ENCODE data around the gene C19orf25. TPM values are rescaled to one million over a fixed set of nuclear protein-coding genes. Genes with fewer than 3 reads are reported as not detected.

Gene C19orf25
- total and polyA plus RNA-seq, 5 donors from 2014 or later, result 33.4 to 64.0 (median 52.5) TPM

DNA sequence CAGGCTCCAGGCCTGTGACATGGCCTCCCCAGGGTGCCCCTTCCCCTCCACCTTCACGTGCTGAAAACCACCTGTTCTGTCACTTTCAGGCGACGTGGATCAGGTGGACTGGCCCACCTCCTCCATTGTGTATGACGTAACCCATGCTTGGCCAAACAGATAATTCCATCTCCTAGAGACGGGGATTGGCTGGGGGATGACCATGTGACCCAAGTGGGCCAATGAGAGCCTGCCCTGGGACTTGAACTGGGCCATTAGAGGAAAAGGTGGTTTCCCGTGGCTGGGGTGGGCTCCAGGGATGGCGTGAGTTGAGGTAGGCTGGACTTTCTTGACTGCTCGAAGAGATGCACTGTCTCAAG, 37.4 kb upstream of the C19orf25 start:
- Histone ChIP-seq H3K4me1 (ENCODE audit: control insufficient read depth, insufficient read depth, low read length, poor library complexity, severe bottlenecking) (peaks cover 17% of the 10 kb centered on the region), H3K27ac (ENCODE audit: insufficient read depth, low read length, poor library complexity, severe bottlenecking) (no peak overlapping the region), H3K9me3 (ENCODE audit: control insufficient read depth in 2 of 2, low read length in 2 of 2) (no peaks in the 10 kb centered on the region), H3K27me3 (ENCODE audit: control insufficient read depth, insufficient read depth, low read length) (no peaks in the 10 kb centered on the region), H3K36me3 (ENCODE audit: control insufficient read depth, insufficient read depth, low read length) (no peaks in the 10 kb centered on the region), H3K4me3 (ENCODE audit: low read depth, low read length) (no peak overlapping the region)
- Mint-ChIP-seq H3K27me3 (peaks cover 9% of the 10 kb centered on the region), H3K36me3 (no peaks in the 10 kb centered on the region), H3K4me3 (no peak overlapping the region), H3K27ac (no peak overlapping the region), H3K9me3 (peaks cover 0 to 1% (median 0%) of the 10 kb centered on the region in 7 donors), H3K4me1 (peaks cover 0 to 9% (median 3%) of the 10 kb centered on the region in 4 donors)
- no peak for ATAC-seq (ENCODE audit: low read depth in 2 of 2)
- DNase-seq, result no peak

- Histone ChIP-seq H3K4me1 (ENCODE audit: control insufficient read depth, insufficient read depth, low read length, poor library complexity, severe bottlenecking) (peaks cover 17% of the 10 kb centered on the region), H3K27me3 (ENCODE audit: control insufficient read depth, insufficient read depth, low read length) (no peaks in the 10 kb centered on the region), H3K27ac (ENCODE audit: insufficient read depth, low read length, poor library complexity, severe bottlenecking) (no peak overlapping the region), H3K36me3 (ENCODE audit: control insufficient read depth, insufficient read depth, low read length) (no peaks in the 10 kb centered on the region), H3K4me3 (ENCODE audit: low read depth, low read length) (no peak overlapping the region), H3K9me3 (ENCODE audit: control insufficient read depth in 2 of 2, low read length in 2 of 2) (no peaks in the 10 kb centered on the region)
- no peak for DNase-seq
- H3K4me3 Mint-ChIP-seq, result peak overlapping the region in 1 of 4 donors; percentile 58
- ATAC-seq (ENCODE audit: low read depth in 2 of 2), result no peak
- H3K9me3 Mint-ChIP-seq, result peaks cover 0 to 1% (median 0%) of the 10 kb centered on the region in 7 donors
- no peak overlapping the region for H3K27ac Mint-ChIP-seq
- H3K4me1 Mint-ChIP-seq, result peaks cover 0 to 15% (median 3%) of the 10 kb centered on the region in 4 donors
- peaks cover 8% of the 10 kb centered on the region for H3K27me3 Mint-ChIP-seq
- no peaks in the 10 kb centered on the region for H3K36me3 Mint-ChIP-seq
These were observed 36.1 kb upstream of the C19orf25 start for GRCh38 chr19:1514986-1515721.

GRCh38 chr19:1514295-1514661, 35.3 kb upstream of the C19orf25 start:
- Histone ChIP-seq H3K9me3 (ENCODE audit: control insufficient read depth in 2 of 2, low read length in 2 of 2) (no peaks in the 10 kb centered on the region), H3K27ac (ENCODE audit: insufficient read depth, low read length, poor library complexity, severe bottlenecking) (no peak overlapping the region), H3K36me3 (ENCODE audit: control insufficient read depth, insufficient read depth, low read length) (no peaks in the 10 kb centered on the region), H3K27me3 (ENCODE audit: control insufficient read depth, insufficient read depth, low read length) (no peaks in the 10 kb centered on the region), H3K4me3 (ENCODE audit: low read depth, low read length) (no peak overlapping the region), H3K4me1 (ENCODE audit: control insufficient read depth, insufficient read depth, low read length, poor library complexity, severe bottlenecking) (peaks cover 17% of the 10 kb centered on the region)
- H3K27me3 Mint-ChIP-seq, result peaks cover 13% of the 10 kb centered on the region
- no peak overlapping the region for H3K27ac Mint-ChIP-seq
- peaks cover 0 to 1% (median 0%) of the 10 kb centered on the region in 7 donors for H3K9me3 Mint-ChIP-seq
- H3K4me3 Mint-ChIP-seq, result no peak overlapping the region
- DNase-seq, result no peak
- peaks cover 0 to 21% (median 3%) of the 10 kb centered on the region in 4 donors for H3K4me1 Mint-ChIP-seq
- no peaks in the 10 kb centered on the region for H3K36me3 Mint-ChIP-seq
- ATAC-seq (ENCODE audit: low read depth in 2 of 2), result no peak

DNA sequence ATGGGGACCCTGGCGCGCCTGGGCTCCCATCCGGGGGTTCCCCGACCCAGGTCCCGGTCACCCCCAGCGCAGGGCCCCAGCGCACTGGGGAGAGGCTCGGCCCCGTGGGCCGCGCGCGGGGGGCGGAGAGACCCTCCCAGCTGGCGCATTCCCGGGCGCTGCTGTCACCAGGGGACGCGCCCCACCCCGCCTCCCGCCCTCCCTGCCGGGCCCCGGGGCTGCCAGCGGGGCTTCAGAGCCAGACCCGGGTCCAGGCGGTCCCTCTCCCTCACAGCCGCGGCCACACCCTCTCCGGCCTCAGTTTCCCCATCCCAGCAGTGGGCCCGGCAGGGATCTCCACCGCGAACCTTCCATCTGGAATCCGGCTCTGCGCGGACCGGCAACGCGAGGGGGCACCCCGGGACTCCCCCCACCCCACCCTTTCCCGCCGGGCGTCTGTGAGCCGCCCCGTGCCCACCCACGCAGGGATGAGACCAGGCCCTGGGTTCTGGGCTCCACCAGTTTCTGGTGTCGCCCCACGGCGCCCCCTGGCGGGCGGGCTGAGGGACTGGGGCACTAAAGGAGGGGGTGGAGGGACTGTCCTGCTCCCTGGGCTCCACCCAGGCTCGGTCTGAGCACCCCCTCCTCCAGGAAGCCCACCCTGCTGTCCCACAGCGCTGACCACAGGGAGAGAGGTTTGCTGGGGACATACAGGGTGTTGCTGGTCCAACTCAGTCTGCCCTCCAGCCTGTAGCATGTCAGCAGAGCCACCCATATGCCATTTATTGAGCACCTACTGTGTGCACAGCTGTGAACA, 34.7 kb upstream of the C19orf25 start:
- no peak overlapping the region for H3K27ac Mint-ChIP-seq
- H3K4me3 Mint-ChIP-seq, result no peak overlapping the region
- no peak overlapping the region for H3K4me3 ChIP-seq (ENCODE audit: low read depth, low read length)
- ATAC-seq (ENCODE audit: low read depth in 2 of 2) (peak; percentile 38 to 51), DNase-seq (peak; percentile 51 to 71 (median 61))
- H3K9me3 Mint-ChIP-seq, result peaks cover 0 to 1% (median 0%) of the 10 kb centered on the region in 7 donors
- H3K9me3 ChIP-seq (ENCODE audit: control insufficient read depth in 2 of 2, low read length in 2 of 2), result no peaks in the 10 kb centered on the region
- H3K36me3 Mint-ChIP-seq, result no peaks in the 10 kb centered on the region
- H3K27ac ChIP-seq (ENCODE audit: insufficient read depth, low read length, poor library complexity, severe bottlenecking), result no peak overlapping the region
- no peaks in the 10 kb centered on the region for H3K27me3 ChIP-seq (ENCODE audit: control insufficient read depth, insufficient read depth, low read length)
- peaks cover 17% of the 10 kb centered on the region for H3K4me1 ChIP-seq (ENCODE audit: control insufficient read depth, insufficient read depth, low read length, poor library complexity, severe bottlenecking)
- peaks cover 0 to 21% (median 3%) of the 10 kb centered on the region in 4 donors for H3K4me1 Mint-ChIP-seq
- no peaks in the 10 kb centered on the region for H3K36me3 ChIP-seq (ENCODE audit: control insufficient read depth, insufficient read depth, low read length)
- peaks cover 16% of the 10 kb centered on the region for H3K27me3 Mint-ChIP-seq

DNA sequence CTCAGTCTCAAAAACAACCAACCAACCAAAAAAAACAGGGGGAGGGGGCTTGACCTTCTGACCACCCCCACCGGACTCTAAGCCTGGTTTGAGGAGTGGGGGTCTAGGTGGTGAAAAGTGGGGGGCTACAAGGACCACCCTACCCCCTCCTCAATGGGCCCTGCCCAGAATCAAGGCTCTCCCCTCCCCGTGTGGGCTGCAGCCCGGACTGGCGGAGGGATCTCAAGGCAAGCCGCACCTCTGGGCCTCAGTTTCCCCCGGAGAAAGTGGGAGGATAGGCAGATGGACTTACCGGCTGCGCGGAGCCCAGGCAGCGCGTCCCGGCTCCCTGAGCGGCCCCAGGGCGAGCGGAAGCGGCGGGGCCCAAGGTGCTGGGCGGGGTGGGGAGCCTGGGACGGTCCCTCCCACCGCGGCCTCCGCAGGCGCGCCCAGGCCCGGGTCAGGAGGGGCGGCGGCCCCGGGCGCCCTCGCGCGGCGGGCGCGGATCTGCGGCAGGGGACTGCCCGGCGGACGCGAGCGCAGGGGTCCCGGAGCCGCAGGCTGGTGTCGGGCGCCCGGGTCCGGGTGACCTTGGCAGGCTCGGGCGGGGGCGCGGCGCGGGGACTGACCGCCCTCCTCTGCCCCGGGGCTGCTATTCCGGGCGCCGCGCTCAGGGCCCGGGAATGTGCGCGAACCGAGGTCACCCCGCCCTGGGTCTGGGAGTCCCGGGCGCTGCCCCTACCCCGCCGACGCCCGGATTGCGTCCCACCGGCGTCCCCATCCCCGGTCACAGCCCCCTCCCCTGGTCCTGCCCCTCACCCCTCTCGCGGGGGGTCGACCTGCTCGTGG, 33.9 kb upstream of the C19orf25 start, which contains the start of gene ADAMTSL5:
Gene ADAMTSL5, minus strand, starts transcription at position 349 of the 828 bp plus-strand sequence. CDS start 2,076 bp downstream, outside the sequence.
- DNase-seq (peak; percentile 44 to 85 (median 57)), ATAC-seq (ENCODE audit: low read depth in 2 of 2) (peak; percentile 80 to 84)
- no peaks in the 10 kb centered on the region for H3K36me3 Mint-ChIP-seq
- H3K9me3 Mint-ChIP-seq, result peaks cover 0 to 1% (median 0%) of the 10 kb centered on the region in 7 donors
- Histone ChIP-seq H3K4me3 (ENCODE audit: low read depth, low read length) (no peak within 1 kb of the TSS), H3K4me1 (ENCODE audit: control insufficient read depth, insufficient read depth, low read length, poor library complexity, severe bottlenecking) (peaks cover 19% of the 10 kb centered on the region), H3K27me3 (ENCODE audit: control insufficient read depth, insufficient read depth, low read length) (no peaks in the 10 kb centered on the region), H3K9me3 (ENCODE audit: control insufficient read depth in 2 of 2, low read length in 2 of 2) (no peaks in the 10 kb centered on the region), H3K27ac (ENCODE audit: insufficient read depth, low read length, poor library complexity, severe bottlenecking) (peak within 1 kb of the TSS; percentile 33), H3K36me3 (ENCODE audit: control insufficient read depth, insufficient read depth, low read length) (no peaks in the 10 kb centered on the region)
- H3K27ac Mint-ChIP-seq, result peak within 1 kb of the TSS in 2 of 3 donors; percentile 14 to 36
- peaks cover 0 to 24% (median 4%) of the 10 kb centered on the region in 4 donors for H3K4me1 Mint-ChIP-seq
- peak within 1 kb of the TSS in 3 of 4 donors; percentile 69 to 76 (median 72) for H3K4me3 Mint-ChIP-seq
- H3K27me3 Mint-ChIP-seq, result peaks cover 20% of the 10 kb centered on the region

- H3K36me3 ChIP-seq (ENCODE audit: control insufficient read depth, insufficient read depth, low read length), result no peaks in the 10 kb centered on the region
- Mint-ChIP-seq H3K4me3 (peak overlapping the region; percentile 69 to 76 (median 74)), H3K4me1 (peaks cover 0 to 31% (median 8%) of the 10 kb centered on the region in 4 donors), H3K36me3 (no peaks in the 10 kb centered on the region), H3K27me3 (peaks cover 24% of the 10 kb centered on the region), H3K9me3 (peaks cover 0 to 1% (median 0%) of the 10 kb centered on the region in 7 donors), H3K27ac (peak overlapping the region in 2 of 3 donors; percentile 36 to 89)
- H3K9me3 ChIP-seq (ENCODE audit: control insufficient read depth in 2 of 2, low read length in 2 of 2), result no peaks in the 10 kb centered on the region
- peaks cover 29% of the 10 kb centered on the region for H3K4me1 ChIP-seq (ENCODE audit: control insufficient read depth, insufficient read depth, low read length, poor library complexity, severe bottlenecking)
- no peak overlapping the region for H3K4me3 ChIP-seq (ENCODE audit: low read depth, low read length)
- H3K27ac ChIP-seq (ENCODE audit: insufficient read depth, low read length, poor library complexity, severe bottlenecking), result no peak overlapping the region
- ATAC-seq (ENCODE audit: low read depth in 2 of 2) (no peak), DNase-seq (peak in 1 of 3 donors; percentile 33)
- no peaks in the 10 kb centered on the region for H3K27me3 ChIP-seq (ENCODE audit: control insufficient read depth, insufficient read depth, low read length)
These were observed 32.6 kb upstream of the C19orf25 start for GRCh38 chr19:1511318-1512317.
